Mesenchymal stem cell (in vitro differentiated cells and primary cell): ENCODE results near the gene TPM3.

Experiments
- DNase-seq: peaks from one replicate; pipeline ENCODE4 v3.0.0-alpha.2; 2013
- H2AFZ ChIP-seq: one replicate; pipeline ENCODE4 v1.6.1; 2013; ENCODE audit warnings: low read depth, mild to moderate bottlenecking, control low read depth, inconsistent platforms, low read length, moderate library complexity
- H2AK5ac ChIP-seq: 2 replicates; pipeline ENCODE4 v1.6.1; 2013; ENCODE audit warnings: low read length, moderate library complexity, mild to moderate bottlenecking, inconsistent platforms; ENCODE audit not compliant: severe bottlenecking
- H2BK120ac ChIP-seq: one replicate; pipeline ENCODE4 v1.6.1; 2013; ENCODE audit warnings: low read depth, mild to moderate bottlenecking, inconsistent platforms, low read length, moderate library complexity
- H2BK12ac ChIP-seq, 2 experiments: one replicate each; pipeline ENCODE4 v1.6.1; 2013; ENCODE audit warnings: inconsistent platforms in 2 of 2, low read length in 2 of 2, mild to moderate bottlenecking in 2 of 2, moderate library complexity in 2 of 2, control low read depth in 1 of 2
- H2BK15ac ChIP-seq: one replicate; pipeline ENCODE4 v1.6.1; 2013; ENCODE audit warnings: mild to moderate bottlenecking, low read depth, inconsistent platforms; ENCODE audit not compliant: poor library complexity, severe bottlenecking
- H2BK5ac ChIP-seq: 2 replicates; pipeline ENCODE4 v1.6.1; 2013; ENCODE audit warnings: low read depth, mild to moderate bottlenecking, low read length, control low read depth, inconsistent platforms; ENCODE audit not compliant: poor library complexity, severe bottlenecking
- H3K14ac ChIP-seq, 2 experiments: one replicate each; pipeline ENCODE4 v1.6.1; 2013; ENCODE audit warnings: inconsistent platforms in 2 of 2, low read length in 2 of 2, control low read depth in 1 of 2, mild to moderate bottlenecking in 1 of 2, moderate library complexity in 1 of 2
- H3K18ac ChIP-seq, 2 experiments: one replicate each; pipeline ENCODE4 v1.6.1; 2013; ENCODE audit warnings: inconsistent platforms in 2 of 2, low read length in 2 of 2, control low read depth in 1 of 2, low read depth in 1 of 2, mild to moderate bottlenecking in 1 of 2
- H3K23ac ChIP-seq, 2 experiments: one replicate each; pipeline ENCODE4 v1.6.1; 2013; ENCODE audit warnings: inconsistent platforms in 2 of 2, low read length in 2 of 2, mild to moderate bottlenecking in 2 of 2, moderate library complexity in 2 of 2, control low read depth in 1 of 2
- H3K27ac ChIP-seq: 2 replicates; pipeline ENCODE4 v1.5.1; 2013; ENCODE audit warnings: mild to moderate bottlenecking, moderate library complexity, low read length, control low read depth, inconsistent platforms; ENCODE audit not compliant: poor library complexity, severe bottlenecking
- H3K27me3 ChIP-seq, 2 experiments: 2 replicates each; pipeline versions ENCODE4 v1.6.1 to v1.7.0; 2013; ENCODE audit warnings: low read length in 2 of 2, mild to moderate bottlenecking in 2 of 2, moderate library complexity in 2 of 2, control low read depth in 1 of 2, inconsistent platforms in 1 of 2; ENCODE audit not compliant: control insufficient read depth in 1 of 2, insufficient read depth in 1 of 2
- H3K36me3 ChIP-seq, 2 experiments: 2 replicates each; pipeline versions ENCODE4 v1.6.1 to v1.7.0; 2013; ENCODE audit warnings: low read length in 2 of 2, control low read depth in 1 of 2, inconsistent platforms in 1 of 2, low read depth in 1 of 2, mild to moderate bottlenecking in 1 of 2; ENCODE audit not compliant: insufficient read depth in 2 of 2, control insufficient read depth in 1 of 2
- H3K4ac ChIP-seq, 2 experiments: one replicate each; pipeline ENCODE4 v1.6.1; 2013; ENCODE audit warnings: inconsistent platforms in 2 of 2, low read length in 2 of 2, mild to moderate bottlenecking in 2 of 2, moderate library complexity in 2 of 2, control low read depth in 1 of 2, low read depth in 1 of 2
- H3K4me1 ChIP-seq: 2 replicates; pipeline ENCODE4 v1.6.1; 2013; ENCODE audit warnings: low read depth, low read length, control low read depth; ENCODE audit not compliant: control insufficient read depth, insufficient read depth
- H3K4me2 ChIP-seq: 2 replicates; pipeline ENCODE4 v1.6.1; 2013; ENCODE audit warnings: low read length, mild to moderate bottlenecking, inconsistent platforms; ENCODE audit not compliant: poor library complexity, severe bottlenecking
- H3K4me3 ChIP-seq, 2 experiments: 2 replicates each; pipeline versions ENCODE4 v1.5.1 to v1.7.0; 2013; ENCODE audit warnings: low read length in 2 of 2, mild to moderate bottlenecking in 2 of 2, control low read depth in 1 of 2, low read depth in 1 of 2; ENCODE audit not compliant: insufficient read depth in 1 of 2
- H3K79me1 ChIP-seq: replicated peaks from 2 replicates; pipeline ENCODE4 v1.6.1; 2013; ENCODE audit warnings: mild to moderate bottlenecking, control low read depth, low read length, inconsistent platforms; ENCODE audit not compliant: poor library complexity, severe bottlenecking
- H3K9ac ChIP-seq: 2 replicates; pipeline ENCODE4 v1.7.0; 2013; ENCODE audit warnings: mild to moderate bottlenecking, low read length, moderate library complexity
- H3K9me3 ChIP-seq: 2 replicates; pipeline ENCODE4 v1.7.0; 2013; ENCODE audit warnings: mild to moderate bottlenecking, low read length; ENCODE audit not compliant: control insufficient read depth
- H4K8ac ChIP-seq: one replicate; pipeline ENCODE4 v1.6.1; 2013; ENCODE audit warnings: inconsistent platforms, mild to moderate bottlenecking, low read length, moderate library complexity
- H4K91ac ChIP-seq: one replicate; pipeline ENCODE4 v1.6.1; 2013; ENCODE audit warnings: mild to moderate bottlenecking, low read length, inconsistent platforms
- WGBS: methylation state at CpG from one replicate; pipeline ENCODE4 v1.1.7; 2013; ENCODE audit warnings: mixed read lengths; 5-methylcytosine and 5-hydroxymethylcytosine counted together

TPM3 gene

DNA sequence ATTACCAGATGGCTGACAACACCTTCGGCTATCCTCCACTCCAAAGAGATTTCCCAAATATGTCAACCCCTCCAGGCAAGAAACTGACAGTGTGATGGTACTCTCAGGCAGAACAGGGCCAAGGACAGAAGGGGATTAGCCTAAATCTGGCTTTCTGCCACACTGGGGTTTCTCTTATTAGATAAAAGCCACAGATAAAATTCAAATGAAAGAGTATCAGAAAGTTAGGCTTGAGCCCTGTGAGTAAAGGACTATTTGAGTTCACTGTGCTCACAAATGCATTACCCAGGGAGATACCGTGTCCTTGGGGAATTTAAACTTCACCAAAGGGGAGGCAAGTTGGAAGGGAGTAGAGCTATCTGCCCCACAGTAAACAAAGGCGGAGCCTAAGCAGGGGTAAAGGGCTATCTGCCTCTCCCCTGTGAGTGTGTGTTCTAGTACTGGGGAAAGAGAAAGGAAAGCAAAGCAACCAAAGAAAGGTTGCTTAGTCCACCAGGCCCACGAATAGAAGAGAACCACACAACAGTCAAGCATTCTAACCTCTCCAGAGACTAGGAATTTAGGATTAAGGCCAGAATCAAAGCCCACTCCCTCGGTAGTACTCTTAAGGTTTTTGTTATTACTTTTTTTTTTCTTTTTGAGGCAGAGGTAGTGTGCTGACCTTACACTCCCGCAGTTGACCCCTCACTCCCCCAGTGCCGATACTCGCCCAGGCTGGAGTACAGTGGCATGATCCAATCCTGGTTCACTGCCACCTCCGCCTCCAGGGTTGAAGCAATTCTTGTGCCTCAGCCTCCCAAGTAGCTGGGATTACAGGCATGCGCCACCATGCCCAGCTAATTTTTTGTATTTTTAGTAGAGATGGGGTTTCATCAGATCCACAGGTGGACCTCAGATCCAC, 12.7 kb downstream of the TPM3 start:
- Histone ChIP-seq H4K8ac (no peak overlapping the region), H3K4me2 (no peak overlapping the region), H3K4me3 (peak overlapping the region in 1 of 2 experiments; percentile 66), H4K91ac (no peak overlapping the region), H3K27me3 (no peaks in the 10 kb centered on the region), H3K27ac (no peak overlapping the region), H3K18ac (no peak overlapping the region), H3K79me1 (no peaks in the 10 kb centered on the region), H2BK120ac (no peak overlapping the region), H2AK5ac (peak overlapping the region; percentile 16), H2AFZ (no peak overlapping the region), H3K4me1 (peaks cover 20% of the 10 kb centered on the region), H3K23ac (no peak overlapping the region), H2BK5ac (no peak overlapping the region), H3K4ac (no peak overlapping the region), H2BK12ac (no peak overlapping the region), H3K14ac (no peak overlapping the region), H3K9me3 (no peaks in the 10 kb centered on the region), H2BK15ac (no peak overlapping the region), H3K9ac (peak overlapping the region; percentile 20), H3K36me3 (peaks cover 21 to 29% of the 10 kb centered on the region in 2 experiments)
- 93% methylated on average over 9 of the region's 10 CpGs for WGBS
- peak; percentile 24 for DNase-seq

DNA sequence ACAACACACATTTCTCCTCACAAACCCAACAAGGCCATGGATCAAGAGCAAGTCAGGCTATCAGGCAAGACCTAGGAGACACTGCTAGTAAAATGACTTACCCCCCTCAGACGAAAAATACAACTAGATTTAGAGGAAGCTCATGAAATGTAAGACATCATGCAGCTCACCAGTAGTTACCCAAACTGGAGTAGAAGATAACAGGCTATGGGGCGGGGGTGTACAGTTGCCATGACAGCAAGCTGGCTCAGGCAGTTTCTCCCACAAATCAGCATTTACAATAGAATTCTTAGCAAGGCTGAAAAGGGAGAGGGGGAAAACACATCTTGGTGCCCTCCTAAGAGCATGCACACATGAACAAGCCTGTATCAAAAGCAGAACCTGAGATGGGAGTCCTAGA, 13.9 kb downstream of the TPM3 start:
- peak overlapping the region in 1 of 2 experiments; percentile 66 for H3K4me3 ChIP-seq
- no peak overlapping the region for H3K14ac ChIP-seq
- peaks cover 25 to 32% of the 10 kb centered on the region in 2 experiments for H3K36me3 ChIP-seq
- no peak overlapping the region for H2BK5ac ChIP-seq
- no peak overlapping the region for H4K8ac ChIP-seq
- no peak overlapping the region for H2AFZ ChIP-seq
- H3K23ac ChIP-seq: no peak overlapping the region
- no peak overlapping the region for H3K27ac ChIP-seq
- no peak overlapping the region for H2BK15ac ChIP-seq
- peaks cover 18% of the 10 kb centered on the region for H3K4me1 ChIP-seq
- H3K27me3 ChIP-seq: no peaks in the 10 kb centered on the region
- DNase-seq: no peak
- no peak overlapping the region for H4K91ac ChIP-seq
- H3K4ac ChIP-seq: no peak overlapping the region
- H2AK5ac ChIP-seq: no peak overlapping the region
- 100% methylated on average over 1 of the region's 2 CpGs for WGBS
- H3K4me2 ChIP-seq: no peak overlapping the region
- no peaks in the 10 kb centered on the region for H3K9me3 ChIP-seq
- no peaks in the 10 kb centered on the region for H3K79me1 ChIP-seq
- H2BK120ac ChIP-seq: no peak overlapping the region
- peak overlapping the region; percentile 10 for H3K9ac ChIP-seq
- H3K18ac ChIP-seq: no peak overlapping the region
- H2BK12ac ChIP-seq: no peak overlapping the region

DNA sequence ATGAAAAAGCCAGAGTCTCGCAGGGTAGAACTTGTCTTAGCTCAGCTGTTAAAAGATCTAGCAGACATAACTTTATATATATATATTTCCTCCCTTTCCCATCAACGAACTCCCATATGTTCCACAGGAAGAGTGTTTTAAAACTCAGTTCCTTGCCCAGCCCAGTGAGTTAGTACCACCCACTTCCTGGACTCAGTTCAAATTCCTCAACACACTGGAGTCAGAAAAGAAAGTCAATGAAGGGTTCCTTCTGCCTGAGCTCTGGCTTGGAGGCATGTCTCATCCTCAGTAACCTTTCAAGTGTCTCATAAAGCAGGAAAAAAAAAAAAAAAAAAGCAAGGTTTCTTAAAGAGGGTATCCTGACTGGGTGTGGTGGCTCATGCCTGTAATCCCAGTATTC, 15.6 kb downstream of the TPM3 start:
- no peak overlapping the region for H3K4me3 ChIP-seq
- 60% methylated on average over 2 of the region's 2 CpGs for WGBS
- H2BK15ac ChIP-seq: no peak overlapping the region
- no peak overlapping the region for H2BK5ac ChIP-seq
- peaks cover 18% of the 10 kb centered on the region for H3K4me1 ChIP-seq
- H3K14ac ChIP-seq: no peak overlapping the region
- H3K23ac ChIP-seq: no peak overlapping the region
- no peaks in the 10 kb centered on the region for H3K9me3 ChIP-seq
- DNase-seq: peak; percentile 83
- H3K36me3 ChIP-seq: peaks cover 34 to 49% of the 10 kb centered on the region in 2 experiments
- H3K27ac ChIP-seq: no peak overlapping the region
- H2BK12ac ChIP-seq: no peak overlapping the region
- H3K4ac ChIP-seq: no peak overlapping the region
- no peak overlapping the region for H4K8ac ChIP-seq
- no peak overlapping the region for H3K4me2 ChIP-seq
- no peaks in the 10 kb centered on the region for H3K27me3 ChIP-seq
- no peak overlapping the region for H2AK5ac ChIP-seq
- no peak overlapping the region for H4K91ac ChIP-seq
- H3K79me1 ChIP-seq: peaks cover 3% of the 10 kb centered on the region
- no peak overlapping the region for H2BK120ac ChIP-seq
- no peak overlapping the region for H3K9ac ChIP-seq
- no peak overlapping the region for H3K18ac ChIP-seq
- no peak overlapping the region for H2AFZ ChIP-seq

DNA sequence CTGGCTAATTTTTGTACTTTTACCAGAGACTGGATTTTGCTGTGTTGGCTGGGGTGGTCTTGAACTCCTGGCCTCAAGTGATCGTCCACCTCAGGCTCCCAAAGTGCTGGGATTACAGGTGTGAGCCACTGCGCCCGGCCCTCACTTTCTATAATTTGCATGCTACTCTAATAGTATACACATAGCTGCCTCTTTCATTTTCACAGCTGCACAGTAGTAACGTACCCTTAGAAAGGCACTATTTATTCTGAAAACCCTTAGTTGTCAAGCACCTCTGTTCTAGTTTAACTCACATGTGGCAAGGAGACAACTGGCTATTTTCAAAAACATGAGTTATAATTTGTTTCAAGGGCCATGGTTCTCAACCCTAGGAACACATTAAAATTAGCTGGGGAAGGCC, 17.2 kb downstream of the TPM3 start:
- Histone ChIP-seq H3K14ac (no peak overlapping the region), H2AFZ (no peak overlapping the region), H3K9me3 (no peaks in the 10 kb centered on the region), H3K9ac (no peak overlapping the region), H3K4me1 (peaks cover 14% of the 10 kb centered on the region), H3K36me3 (peaks cover 39 to 60% of the 10 kb centered on the region in 2 experiments), H2BK5ac (no peak overlapping the region), H3K4ac (no peak overlapping the region), H2AK5ac (no peak overlapping the region), H3K27me3 (no peaks in the 10 kb centered on the region), H4K91ac (no peak overlapping the region), H2BK15ac (no peak overlapping the region), H2BK120ac (no peak overlapping the region), H3K4me3 (no peak overlapping the region), H4K8ac (no peak overlapping the region), H3K4me2 (no peak overlapping the region), H3K23ac (no peak overlapping the region), H3K27ac (no peak overlapping the region), H3K79me1 (peaks cover 10% of the 10 kb centered on the region), H2BK12ac (no peak overlapping the region), H3K18ac (no peak overlapping the region)
- 95% methylated on average over 4 of the region's 4 CpGs for WGBS
- no peak for DNase-seq
